Measurements from ENCODE around the gene DYNLL1.

GRCh38 chr12:120508537-120508936, 12.6 kb downstream of the DYNLL1 start:
- TF ChIP-seq YY1 (IDR thresholded peaks at IDR 0.05; ENCODE audit: insufficient read depth, insufficient read length) (no peak), ZNF274 (IDR thresholded peaks at IDR 0.05; ENCODE audit: low read depth, low read length) (no peak)
